Stimulated activated naive CD8-positive, alpha-beta T cell treated with anti-CD3 and anti-CD28 coated beads, Interleukin-15, amount 100 ng/mL, for 72 hours (primary cell): ENCODE data around the gene TEDC1.

Experiments used
- ATAC-seq: fragments of 150-1000 bp; cut with Tn5 transposase; 2 replicates; pipeline ENCODE4 v1.10.0; 2021; ENCODE audit warnings: mild to moderate bottlenecking, moderate library complexity
- DNase-seq, 2 donors: peaks; one replicate each; pipeline ENCODE4 v3.0.0; 2021 to 2022
- H3K27ac Mint-ChIP-seq, 2 donors: one replicate each; pipeline ENCODE4 v1.8.0; 2022; ENCODE audit warnings: mild to moderate bottlenecking in 2 of 2, mixed read lengths in 2 of 2, moderate library complexity in 2 of 2
- H3K27me3 Mint-ChIP-seq: one replicate; pipeline ENCODE4 v1.8.0; 2022; ENCODE audit warnings: mixed read lengths
- H3K4me1 Mint-ChIP-seq: one replicate; pipeline ENCODE4 v1.8.0; 2022; ENCODE audit warnings: mild to moderate bottlenecking, mixed read lengths
- H3K4me3 Mint-ChIP-seq, 2 donors: one replicate each; pipeline ENCODE4 v1.8.0; 2022; ENCODE audit warnings: mild to moderate bottlenecking in 2 of 2, mixed read lengths in 2 of 2, moderate library complexity in 1 of 2
- H3K9me3 Mint-ChIP-seq, 2 donors: one replicate each; pipeline ENCODE4 v1.8.0; 2022; ENCODE audit warnings: mixed read lengths in 2 of 2

TEDC1 gene

GRCh38 chr14:105453847-105454246 is 37.2 kb upstream of the TEDC1 start:
- Mint-ChIP-seq H3K4me3 (no peak overlapping the region), H3K9me3 (no peaks in the 10 kb centered on the region), H3K27ac (no peak overlapping the region), H3K27me3 (no peaks in the 10 kb centered on the region), H3K4me1 (peaks cover 17% of the 10 kb centered on the region)
- DNase-seq: no peak
- peak; percentile 2 for ATAC-seq

GRCh38 chr14:105455086-105455640 is 35.9 kb upstream of the TEDC1 start:
- Mint-ChIP-seq H3K27ac (peak overlapping the region in 1 of 2 donors; percentile 8), H3K9me3 (no peaks in the 10 kb centered on the region)

GRCh38 chr14:105455766-105456660 is 35.0 kb upstream of the TEDC1 start:
- no peaks in the 10 kb centered on the region for H3K27me3 Mint-ChIP-seq
- peaks cover 17% of the 10 kb centered on the region for H3K4me1 Mint-ChIP-seq
- H3K9me3 Mint-ChIP-seq: no peaks in the 10 kb centered on the region
- DNase-seq: no peak
- H3K27ac Mint-ChIP-seq: peak overlapping the region in 1 of 2 donors; percentile 48
- no peak overlapping the region for H3K4me3 Mint-ChIP-seq
- ATAC-seq: no peak

More at GRCh38 chr14:105455086-105455640, 35.9 kb upstream of the TEDC1 start:
- H3K4me1 Mint-ChIP-seq: peaks cover 17% of the 10 kb centered on the region
- DNase-seq: no peak
- no peak overlapping the region for H3K4me3 Mint-ChIP-seq
- no peaks in the 10 kb centered on the region for H3K27me3 Mint-ChIP-seq
- ATAC-seq: no peak

GRCh38 chr14:105456736-105457617 is 34.1 kb upstream of the TEDC1 start:
- H3K4me3 Mint-ChIP-seq: no peak overlapping the region
- H3K4me1 Mint-ChIP-seq: peaks cover 17% of the 10 kb centered on the region
- no peak overlapping the region for H3K27ac Mint-ChIP-seq
- ATAC-seq: no peak
- DNase-seq: no peak
- no peaks in the 10 kb centered on the region for H3K27me3 Mint-ChIP-seq
- no peaks in the 10 kb centered on the region for H3K9me3 Mint-ChIP-seq

GRCh38 chr14:105458010-105458409 is 33.0 kb upstream of the TEDC1 start:
- H3K27me3 Mint-ChIP-seq: no peaks in the 10 kb centered on the region
- peaks cover 10% of the 10 kb centered on the region for H3K4me1 Mint-ChIP-seq
- ATAC-seq: peak; percentile 14
- H3K9me3 Mint-ChIP-seq: no peaks in the 10 kb centered on the region
- H3K27ac Mint-ChIP-seq: no peak overlapping the region
- DNase-seq: no peak
- H3K4me3 Mint-ChIP-seq: no peak overlapping the region

- no peak for DNase-seq
- Mint-ChIP-seq H3K27me3 (no peaks in the 10 kb centered on the region), H3K27ac (no peak overlapping the region), H3K4me3 (no peak overlapping the region), H3K9me3 (no peaks in the 10 kb centered on the region), H3K4me1 (peaks cover 6% of the 10 kb centered on the region)
- ATAC-seq: no peak
These were observed 32.5 kb upstream of the TEDC1 start for GRCh38 chr14:105458571-105458970.

DNA sequence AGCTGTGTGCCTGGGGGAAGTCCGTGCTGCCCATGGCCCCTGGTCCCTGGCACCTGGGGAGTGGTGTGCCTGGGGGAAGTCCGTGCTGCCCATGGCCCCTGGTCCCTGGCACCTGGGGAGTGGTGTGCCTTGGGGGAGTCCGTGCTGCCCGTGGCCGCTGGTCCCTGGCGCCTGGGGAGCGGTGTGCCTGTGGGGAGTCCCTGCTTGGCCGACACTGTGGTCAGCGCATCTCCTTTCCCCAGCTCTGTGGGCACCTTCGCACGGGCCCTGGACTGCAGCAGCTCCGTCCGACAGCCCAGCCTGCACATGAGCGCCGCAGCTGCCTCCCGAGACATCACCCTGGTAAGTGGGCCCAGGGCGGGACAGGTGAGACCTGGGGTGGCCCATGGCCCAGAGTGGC is 30.9 kb upstream of the TEDC1 start:
- DNase-seq (no peak), ATAC-seq (no peak)
- H3K9me3 Mint-ChIP-seq: no peaks in the 10 kb centered on the region
- no peak overlapping the region for H3K27ac Mint-ChIP-seq
- H3K4me3 Mint-ChIP-seq: no peak overlapping the region
- H3K4me1 Mint-ChIP-seq: no peaks in the 10 kb centered on the region
- no peaks in the 10 kb centered on the region for H3K27me3 Mint-ChIP-seq

DNA sequence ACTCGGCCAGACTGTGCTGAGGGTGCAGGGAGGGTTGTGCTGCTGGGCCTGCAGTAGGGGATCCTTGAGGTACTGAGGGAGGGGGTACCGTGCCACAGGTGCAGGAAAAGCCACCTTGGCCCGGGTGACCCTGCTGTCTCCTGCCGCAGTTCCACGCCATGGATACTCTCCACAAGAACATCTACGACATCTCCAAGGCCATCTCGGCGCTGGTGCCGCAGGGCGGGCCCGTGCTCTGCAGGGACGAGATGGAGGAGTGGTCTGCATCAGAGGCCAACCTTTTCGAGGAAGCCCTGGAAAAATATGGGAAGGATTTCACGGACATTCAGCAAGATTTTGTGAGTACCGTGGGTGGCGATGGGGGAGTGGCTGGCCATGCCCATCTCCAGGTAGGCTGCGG is 30.4 kb upstream of the TEDC1 start:
- Mint-ChIP-seq H3K9me3 (no peaks in the 10 kb centered on the region), H3K4me1 (no peaks in the 10 kb centered on the region), H3K27ac (no peak overlapping the region), H3K27me3 (no peaks in the 10 kb centered on the region), H3K4me3 (no peak overlapping the region)
- ATAC-seq (no peak), DNase-seq (no peak)

DNA sequence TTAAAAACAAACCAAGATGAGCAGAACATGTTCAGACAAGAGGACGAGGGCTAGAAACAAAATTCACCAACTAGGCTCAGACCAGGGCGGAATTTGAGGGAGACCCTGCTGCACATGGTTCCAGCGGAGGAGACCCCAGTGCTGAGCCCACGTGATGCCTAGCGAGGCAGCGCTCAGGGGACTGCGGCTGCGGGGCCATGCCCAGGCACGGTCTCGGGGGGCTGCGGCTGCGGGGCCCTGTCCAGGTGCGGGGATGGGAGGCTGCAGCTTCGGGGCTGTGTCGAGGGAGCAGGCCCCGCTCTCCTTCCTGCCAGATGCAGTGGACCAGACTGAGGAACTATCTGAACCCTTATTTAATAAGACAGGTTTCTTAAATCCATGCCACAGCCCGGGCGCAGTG is 29.1 kb upstream of the TEDC1 start:
- Mint-ChIP-seq H3K9me3 (no peaks in the 10 kb centered on the region), H3K4me1 (no peaks in the 10 kb centered on the region), H3K27ac (no peak overlapping the region), H3K4me3 (no peak overlapping the region), H3K27me3 (no peaks in the 10 kb centered on the region)
- ATAC-seq (no peak), DNase-seq (no peak)

DNA sequence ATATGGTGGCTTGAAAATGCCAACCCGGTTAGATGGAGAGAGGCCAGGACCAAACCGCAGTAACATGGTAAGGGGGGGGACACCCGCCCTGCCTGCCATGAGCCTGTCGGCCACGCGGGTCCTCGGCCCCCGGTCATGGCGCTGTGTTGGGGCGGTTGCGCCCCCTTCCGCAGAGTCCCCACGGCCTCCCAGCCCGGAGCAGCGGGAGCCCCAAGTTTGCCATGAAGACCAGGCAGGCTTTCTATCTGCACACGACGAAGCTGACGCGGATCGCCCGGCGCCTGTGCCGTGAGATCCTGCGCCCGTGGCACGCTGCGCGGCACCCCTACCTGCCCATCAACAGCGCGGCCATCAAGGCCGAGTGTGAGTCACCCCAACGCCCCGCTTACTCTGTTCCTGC is 26.5 kb upstream of the TEDC1 start:
- ATAC-seq: no peak
- Mint-ChIP-seq H3K27me3 (no peaks in the 10 kb centered on the region), H3K4me3 (no peak overlapping the region), H3K9me3 (no peaks in the 10 kb centered on the region), H3K27ac (no peak overlapping the region), H3K4me1 (no peaks in the 10 kb centered on the region)
- DNase-seq: no peak

GRCh38 chr14:105465209-105466031 is 25.6 kb upstream of the TEDC1 start:
- H3K9me3 Mint-ChIP-seq: no peaks in the 10 kb centered on the region
- H3K4me1 Mint-ChIP-seq: no peaks in the 10 kb centered on the region
- DNase-seq (no peak), ATAC-seq (no peak)
- H3K4me3 Mint-ChIP-seq: no peak overlapping the region
- no peak overlapping the region for H3K27ac Mint-ChIP-seq
- H3K27me3 Mint-ChIP-seq: no peaks in the 10 kb centered on the region

DNA sequence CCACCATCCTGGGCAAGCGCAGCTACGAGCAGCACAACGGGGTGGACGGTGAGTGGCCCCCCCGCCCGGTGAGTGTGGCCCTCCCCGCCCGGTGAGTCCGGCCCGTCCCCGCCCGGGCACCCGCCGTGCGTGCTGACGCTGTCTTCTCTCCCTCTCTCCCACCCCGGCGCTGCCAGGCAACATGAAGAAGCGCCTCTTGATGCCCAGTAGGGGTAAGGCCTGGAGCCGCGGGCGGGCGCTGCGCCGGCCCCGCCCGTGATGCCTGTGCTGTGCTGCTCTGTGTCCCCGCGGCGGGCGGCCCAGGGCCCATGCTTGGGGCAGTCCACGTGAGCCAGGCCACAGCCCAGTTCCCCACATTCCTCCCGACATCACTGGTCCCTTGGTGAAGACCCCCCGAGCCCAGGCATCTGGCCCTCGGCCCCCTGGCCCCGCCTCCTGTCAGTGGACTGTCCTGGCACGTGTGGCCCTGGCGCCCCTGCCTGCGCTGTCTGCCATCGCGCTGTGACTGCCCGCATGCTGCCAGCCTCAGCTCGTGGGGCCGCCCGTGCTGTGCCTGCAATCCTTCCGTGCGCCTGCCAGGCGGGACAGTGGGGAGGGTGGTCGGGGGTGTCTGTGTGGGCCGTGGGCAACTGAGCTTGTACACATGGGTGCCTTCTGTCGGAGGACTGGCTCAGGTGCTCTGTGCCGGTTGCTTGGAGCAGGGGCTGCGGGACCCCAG is 24.4 kb upstream of the TEDC1 start:
- Mint-ChIP-seq H3K4me3 (no peak overlapping the region), H3K27ac (peak overlapping the region in 1 of 2 donors; percentile 27), H3K27me3 (no peaks in the 10 kb centered on the region), H3K9me3 (no peaks in the 10 kb centered on the region), H3K4me1 (no peaks in the 10 kb centered on the region)
- no peak for DNase-seq
- peak; percentile 27 for ATAC-seq

GRCh38 chr14:105467249-105467941 is 23.7 kb upstream of the TEDC1 start:
- DNase-seq (no peak), ATAC-seq (no peak)
- H3K4me3 Mint-ChIP-seq: no peak overlapping the region
- H3K27me3 Mint-ChIP-seq: no peaks in the 10 kb centered on the region
- peak overlapping the region in 1 of 2 donors; percentile 54 for H3K27ac Mint-ChIP-seq
- no peaks in the 10 kb centered on the region for H3K4me1 Mint-ChIP-seq
- H3K9me3 Mint-ChIP-seq: no peaks in the 10 kb centered on the region

- ATAC-seq (no peak), DNase-seq (no peak)
- H3K9me3 Mint-ChIP-seq: no peaks in the 10 kb centered on the region
- no peak overlapping the region for H3K4me3 Mint-ChIP-seq
- no peak overlapping the region for H3K27ac Mint-ChIP-seq
- H3K4me1 Mint-ChIP-seq: no peaks in the 10 kb centered on the region
- no peaks in the 10 kb centered on the region for H3K27me3 Mint-ChIP-seq
These were observed 23.0 kb upstream of the TEDC1 start for GRCh38 chr14:105467942-105468471.
